Measurements from ENCODE around the gene ZSCAN10.
"Not testable (repeated sequence)": the region's sequence is repeated elsewhere in the genome, so short reads cannot be mapped to it uniquely, and the experiment has no call there.

ZSCAN10 gene

DNA sequence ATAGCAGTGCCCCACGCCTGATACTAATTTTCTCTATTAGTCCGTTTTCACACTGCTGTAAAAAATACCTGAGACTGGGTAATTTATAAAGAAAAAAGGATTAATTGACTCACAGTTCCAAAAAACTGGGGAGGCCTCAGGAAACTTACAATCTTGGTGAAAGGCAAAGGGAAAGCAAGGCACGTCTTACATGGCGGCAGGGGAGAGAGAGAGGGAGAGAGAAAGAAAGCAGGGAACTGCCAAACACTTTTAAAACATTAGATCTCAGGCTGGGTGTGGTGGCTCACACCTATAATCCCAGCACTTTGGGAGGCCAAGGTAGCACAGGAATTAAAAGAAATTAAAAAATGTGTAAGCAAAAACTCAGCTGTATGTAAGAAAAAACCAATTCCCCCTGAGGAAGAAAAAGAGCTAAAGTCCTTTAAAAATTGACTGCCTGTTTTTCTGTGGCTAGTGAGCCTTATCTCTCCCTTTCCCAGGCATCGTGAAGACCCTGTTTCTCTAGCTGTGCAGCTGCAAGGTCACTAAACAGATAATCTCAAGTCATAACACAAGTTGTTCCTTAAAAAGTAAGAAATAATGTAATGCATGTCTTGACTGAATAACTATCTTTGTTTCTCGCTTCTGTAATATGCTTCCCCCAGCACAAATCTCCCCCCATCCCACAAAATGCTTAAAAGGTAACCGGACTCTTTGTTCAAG is 14.0 kb downstream of the ZSCAN10 start:
- Histone ChIP-seq H2AFZ (ENCODE audit: low read depth, low read length) (no peak overlapping the region), H3K18ac (ENCODE audit: low read depth in 1 of 2, low read length in 2 of 2) (no peak overlapping the region), H3K4me3 (ENCODE audit: insufficient read depth in 1 of 2, low read depth in 1 of 2, low read length in 2 of 2) (no peak overlapping the region), H3K9ac (ENCODE audit: low read length) (no peak overlapping the region), H4K8ac (ENCODE audit: low read length) (no peak overlapping the region), H3K36me3 (ENCODE audit: control insufficient read depth in 1 of 2, insufficient read depth in 2 of 2, low read depth in 1 of 2, low read length in 2 of 2) (no peaks in the 10 kb centered on the region), H3K4ac (ENCODE audit: low read depth in 1 of 2, low read length in 2 of 2) (no peak overlapping the region), H3K79me1 (replicated peaks; ENCODE audit: low read length, poor library complexity, severe bottlenecking) (no peaks in the 10 kb centered on the region), H4K91ac (ENCODE audit: low read length) (no peak overlapping the region), H2BK15ac (ENCODE audit: low read depth, poor library complexity, severe bottlenecking) (no peak overlapping the region), H3K14ac (ENCODE audit: low read length in 2 of 2) (no peak overlapping the region), H3K9me3 (ENCODE audit: control insufficient read depth, low read length) (no peaks in the 10 kb centered on the region), H3K4me2 (ENCODE audit: low read length, poor library complexity, severe bottlenecking) (no peak overlapping the region), H2BK12ac (ENCODE audit: low read length in 2 of 2) (no peak overlapping the region), H3K27me3 (ENCODE audit: control insufficient read depth in 1 of 2, insufficient read depth in 1 of 2, low read length in 2 of 2) (peaks cover 11 to 51% of the 10 kb centered on the region in 2 experiments), H2AK5ac (ENCODE audit: low read length, severe bottlenecking) (no peak overlapping the region), H2BK120ac (ENCODE audit: low read depth, low read length) (no peak overlapping the region), H3K27ac (ENCODE audit: low read length, poor library complexity, severe bottlenecking) (no peak overlapping the region), H3K4me1 (ENCODE audit: control insufficient read depth, insufficient read depth, low read depth, low read length) (peaks cover 11% of the 10 kb centered on the region), H3K23ac (ENCODE audit: low read length in 2 of 2) (no peak overlapping the region), H2BK5ac (ENCODE audit: low read depth, low read length, poor library complexity, severe bottlenecking) (no peak overlapping the region)
- no peak for DNase-seq
- WGBS: 89% methylated on average over 4 of the region's 7 CpGs

- Histone ChIP-seq H2BK15ac (ENCODE audit: low read depth, poor library complexity, severe bottlenecking) (no peak overlapping the region), H3K79me1 (replicated peaks; ENCODE audit: low read length, poor library complexity, severe bottlenecking) (no peaks in the 10 kb centered on the region), H2BK5ac (ENCODE audit: low read depth, low read length, poor library complexity, severe bottlenecking) (no peak overlapping the region), H3K14ac (ENCODE audit: low read length in 2 of 2) (no peak overlapping the region), H2AFZ (ENCODE audit: low read depth, low read length) (no peak overlapping the region), H4K8ac (ENCODE audit: low read length) (no peak overlapping the region), H3K18ac (ENCODE audit: low read depth in 1 of 2, low read length in 2 of 2) (no peak overlapping the region), H3K4me1 (ENCODE audit: control insufficient read depth, insufficient read depth, low read depth, low read length) (peaks cover 11% of the 10 kb centered on the region), H3K23ac (ENCODE audit: low read length in 2 of 2) (no peak overlapping the region), H4K91ac (ENCODE audit: low read length) (no peak overlapping the region), H3K4me2 (ENCODE audit: low read length, poor library complexity, severe bottlenecking) (no peak overlapping the region), H3K36me3 (ENCODE audit: control insufficient read depth in 1 of 2, insufficient read depth in 2 of 2, low read depth in 1 of 2, low read length in 2 of 2) (no peaks in the 10 kb centered on the region), H3K4ac (ENCODE audit: low read depth in 1 of 2, low read length in 2 of 2) (no peak overlapping the region), H2BK12ac (ENCODE audit: low read length in 2 of 2) (no peak overlapping the region), H3K9ac (ENCODE audit: low read length) (no peak overlapping the region), H2AK5ac (ENCODE audit: low read length, severe bottlenecking) (no peak overlapping the region), H3K27ac (ENCODE audit: low read length, poor library complexity, severe bottlenecking) (no peak overlapping the region), H3K4me3 (ENCODE audit: insufficient read depth in 1 of 2, low read depth in 1 of 2, low read length in 2 of 2) (no peak overlapping the region), H3K9me3 (ENCODE audit: control insufficient read depth, low read length) (no peaks in the 10 kb centered on the region), H3K27me3 (ENCODE audit: control insufficient read depth in 1 of 2, insufficient read depth in 1 of 2, low read length in 2 of 2) (peaks cover 16 to 57% of the 10 kb centered on the region in 2 experiments), H2BK120ac (ENCODE audit: low read depth, low read length) (no peak overlapping the region)
- no peak for DNase-seq
- WGBS: 93% methylated on average over 1 of the region's 1 CpG
Measured at GRCh38 chr16:3084491-3084890, 14.6 kb downstream of the ZSCAN10 start.

- not testable (repeated sequence) for H4K8ac ChIP-seq (ENCODE audit: low read length); H2BK120ac ChIP-seq (ENCODE audit: low read depth, low read length); H3K4me2 ChIP-seq (ENCODE audit: low read length, poor library complexity, severe bottlenecking); H3K23ac ChIP-seq (ENCODE audit: low read length in 2 of 2); H2BK12ac ChIP-seq (ENCODE audit: low read length in 2 of 2); H3K27ac ChIP-seq (ENCODE audit: low read length, poor library complexity, severe bottlenecking); H3K79me1 ChIP-seq (replicated peaks; ENCODE audit: low read length, poor library complexity, severe bottlenecking); H3K4ac ChIP-seq (ENCODE audit: low read depth in 1 of 2, low read length in 2 of 2); H2BK15ac ChIP-seq (ENCODE audit: low read depth, poor library complexity, severe bottlenecking); H3K18ac ChIP-seq (ENCODE audit: low read depth in 1 of 2, low read length in 2 of 2); DNase-seq; H3K14ac ChIP-seq (ENCODE audit: low read length in 2 of 2); H3K9me3 ChIP-seq (ENCODE audit: control insufficient read depth, low read length); H2AFZ ChIP-seq (ENCODE audit: low read depth, low read length); H4K91ac ChIP-seq (ENCODE audit: low read length); H2BK5ac ChIP-seq (ENCODE audit: low read depth, low read length, poor library complexity, severe bottlenecking); H3K4me3 ChIP-seq (ENCODE audit: insufficient read depth in 1 of 2, low read depth in 1 of 2, low read length in 2 of 2); H3K36me3 ChIP-seq (ENCODE audit: control insufficient read depth in 1 of 2, insufficient read depth in 2 of 2, low read depth in 1 of 2, low read length in 2 of 2); H3K9ac ChIP-seq (ENCODE audit: low read length); H2AK5ac ChIP-seq (ENCODE audit: low read length, severe bottlenecking)
- H3K27me3 ChIP-seq (ENCODE audit: control insufficient read depth in 1 of 2, insufficient read depth in 1 of 2, low read length in 2 of 2): peaks cover 16 to 61% of the 10 kb centered on the region in 2 experiments
- H3K4me1 ChIP-seq (ENCODE audit: control insufficient read depth, insufficient read depth, low read depth, low read length): peaks cover 11% of the 10 kb centered on the region
- WGBS: 90% methylated on average over 8 of the region's 8 CpGs
Measured at GRCh38 chr16:3083408-3083807, 15.7 kb downstream of the ZSCAN10 start.

DNA sequence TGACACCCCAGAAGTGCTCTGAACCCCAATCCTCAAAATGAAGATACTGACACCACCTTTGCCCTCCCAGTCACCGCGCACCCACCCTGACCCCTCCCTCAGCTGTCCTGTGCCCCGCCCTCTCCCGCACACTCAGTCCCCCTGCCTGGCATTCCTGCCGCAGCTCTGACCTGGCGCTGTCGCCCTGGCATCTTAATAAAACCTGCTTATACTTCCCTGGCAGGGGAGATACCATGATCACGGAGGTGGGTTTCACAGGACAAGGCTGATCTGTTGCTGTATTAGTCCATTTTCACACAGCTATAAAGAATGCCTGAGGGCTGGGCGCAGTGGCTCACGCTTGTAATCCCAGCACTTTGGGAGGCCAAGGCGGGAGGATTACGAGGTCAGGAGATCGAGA is 17.1 kb downstream of the ZSCAN10 start:
- H3K4ac ChIP-seq (ENCODE audit: low read depth in 1 of 2, low read length in 2 of 2); H3K36me3 ChIP-seq (ENCODE audit: control insufficient read depth in 1 of 2, insufficient read depth in 2 of 2, low read depth in 1 of 2, low read length in 2 of 2); H3K23ac ChIP-seq (ENCODE audit: low read length in 2 of 2); H3K4me3 ChIP-seq (ENCODE audit: insufficient read depth in 1 of 2, low read depth in 1 of 2, low read length in 2 of 2); H3K9me3 ChIP-seq (ENCODE audit: control insufficient read depth, low read length); H3K9ac ChIP-seq (ENCODE audit: low read length); H3K18ac ChIP-seq (ENCODE audit: low read depth in 1 of 2, low read length in 2 of 2); H2BK5ac ChIP-seq (ENCODE audit: low read depth, low read length, poor library complexity, severe bottlenecking); H3K4me2 ChIP-seq (ENCODE audit: low read length, poor library complexity, severe bottlenecking); H4K8ac ChIP-seq (ENCODE audit: low read length); H2AK5ac ChIP-seq (ENCODE audit: low read length, severe bottlenecking); H3K27ac ChIP-seq (ENCODE audit: low read length, poor library complexity, severe bottlenecking); H2BK15ac ChIP-seq (ENCODE audit: low read depth, poor library complexity, severe bottlenecking); H2AFZ ChIP-seq (ENCODE audit: low read depth, low read length); H3K14ac ChIP-seq (ENCODE audit: low read length in 2 of 2); H2BK12ac ChIP-seq (ENCODE audit: low read length in 2 of 2); H2BK120ac ChIP-seq (ENCODE audit: low read depth, low read length); H3K4me1 ChIP-seq (ENCODE audit: control insufficient read depth, insufficient read depth, low read depth, low read length); DNase-seq; H4K91ac ChIP-seq (ENCODE audit: low read length); H3K79me1 ChIP-seq (replicated peaks; ENCODE audit: low read length, poor library complexity, severe bottlenecking): not testable (repeated sequence)
- WGBS: 94% methylated on average over 13 of the region's 13 CpGs
- peaks cover 22 to 56% of the 10 kb centered on the region in 2 experiments for H3K27me3 ChIP-seq (ENCODE audit: control insufficient read depth in 1 of 2, insufficient read depth in 1 of 2, low read length in 2 of 2)

All from mesenchymal stem cell (in vitro differentiated cells and primary cell).